SHP77 (cell line): ENCODE results near the gene AOPEP.

Source experiments
- DNase-seq, 2 experiments: peaks; one replicate each; lab custom pipeline; 2025; lab: John Stamatoyannopoulos, UW

Gene AOPEP

DNA sequence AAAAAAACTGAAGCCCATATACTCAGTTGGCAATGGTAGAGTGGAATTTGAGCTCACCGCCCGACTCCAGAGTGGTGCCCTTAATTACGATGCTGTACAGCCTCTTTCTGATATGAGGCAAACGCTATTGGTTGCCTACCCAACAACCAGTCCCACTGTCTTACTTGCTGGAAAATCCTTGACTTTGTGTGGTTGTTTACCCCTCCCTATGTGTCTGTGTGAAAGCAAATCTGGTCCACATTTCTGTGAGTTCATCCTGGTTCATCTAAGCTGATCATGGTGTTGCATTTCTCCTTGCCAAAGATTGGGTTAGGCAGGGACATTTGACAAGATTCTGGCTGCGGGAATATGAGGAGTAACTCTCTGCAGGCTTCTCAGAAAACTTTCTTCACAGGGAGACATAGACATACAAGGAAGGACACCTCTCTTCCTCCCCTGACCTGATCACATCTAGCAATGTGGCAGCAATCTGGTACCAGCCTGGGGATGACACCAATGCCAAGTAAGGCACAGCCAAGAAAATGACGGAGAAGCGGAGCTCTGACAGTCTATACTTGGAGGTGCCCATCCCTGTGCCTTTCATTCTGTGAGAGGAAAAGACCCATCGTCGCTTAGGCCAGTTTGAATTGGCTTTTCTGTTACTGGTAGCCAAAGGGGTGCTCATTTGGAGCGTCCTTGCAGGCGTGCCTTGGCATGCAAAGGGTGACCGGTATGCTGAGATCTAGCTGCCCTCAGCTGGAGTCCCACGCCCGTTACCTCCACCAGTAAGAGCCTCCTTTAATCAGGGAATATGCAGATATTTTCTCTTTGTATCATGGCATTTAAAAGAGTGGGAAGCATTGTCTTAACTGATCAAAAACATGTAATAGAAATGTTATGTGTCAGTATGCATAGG is 124.3 kb downstream of the AOPEP start:
- no peak for DNase-seq

DNA sequence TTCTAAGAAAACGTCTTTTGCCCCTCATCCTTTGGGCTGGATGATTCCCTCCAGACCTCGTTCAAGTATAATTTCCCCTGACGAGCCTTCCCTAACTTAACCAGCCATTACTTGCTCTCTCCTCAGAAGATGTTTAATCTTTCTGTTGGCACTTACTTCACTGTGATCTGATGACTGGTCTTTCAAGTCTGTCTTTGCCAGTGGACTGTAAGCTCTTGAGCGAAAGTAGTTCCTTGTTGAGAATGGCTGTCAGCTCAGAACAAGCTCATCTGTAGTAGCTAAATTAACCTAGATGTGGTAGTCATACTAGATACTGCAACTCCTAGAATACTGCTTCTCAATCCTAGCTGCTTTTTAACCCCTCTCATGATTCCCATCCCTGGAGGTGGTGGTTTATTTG is 125.0 kb downstream of the AOPEP start:
- DNase-seq = no peak

DNA sequence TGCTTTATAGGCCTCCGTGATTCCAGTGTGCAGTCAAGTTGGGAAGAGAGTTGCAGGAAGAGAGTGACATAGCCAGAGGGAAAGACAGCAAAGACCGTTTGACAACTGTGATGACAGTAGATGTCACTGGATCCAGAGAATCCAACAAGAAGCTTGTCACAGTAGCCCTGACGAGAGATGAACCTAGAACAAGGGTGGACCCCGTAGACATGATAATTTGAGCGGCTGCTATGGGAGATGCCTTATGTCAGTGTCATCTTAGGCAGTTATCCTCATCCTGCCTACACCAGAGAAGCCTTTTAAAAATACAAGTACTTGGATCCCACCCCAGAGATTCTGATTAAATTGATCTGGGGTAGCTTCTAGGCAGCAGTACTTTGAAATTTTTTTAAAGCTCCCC is 125.4 kb downstream of the AOPEP start:
- no peak for DNase-seq

GRCh38 chr9:94852373-94852772 is 125.9 kb downstream of the AOPEP start:
- DNase-seq = no peak

DNA sequence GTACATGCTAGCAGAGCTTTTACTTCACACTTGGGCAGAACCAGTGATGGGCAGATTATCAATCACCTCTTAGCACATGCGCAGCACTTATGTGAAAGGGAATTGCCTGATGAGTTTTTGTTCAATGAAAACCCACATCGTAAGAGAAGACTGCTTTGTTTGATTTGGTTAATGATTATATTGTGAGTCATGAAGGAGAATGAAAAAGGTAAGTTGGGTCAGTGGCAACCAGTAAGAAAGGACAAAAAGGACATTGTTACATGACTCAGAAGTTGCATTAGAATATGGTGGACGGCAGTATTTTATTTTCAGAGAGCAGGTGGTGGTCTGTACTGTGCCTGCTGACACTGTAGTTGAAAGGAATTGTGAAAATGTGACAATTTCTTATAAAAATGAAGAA is 127.4 kb downstream of the AOPEP start:
- no peak for DNase-seq

DNA sequence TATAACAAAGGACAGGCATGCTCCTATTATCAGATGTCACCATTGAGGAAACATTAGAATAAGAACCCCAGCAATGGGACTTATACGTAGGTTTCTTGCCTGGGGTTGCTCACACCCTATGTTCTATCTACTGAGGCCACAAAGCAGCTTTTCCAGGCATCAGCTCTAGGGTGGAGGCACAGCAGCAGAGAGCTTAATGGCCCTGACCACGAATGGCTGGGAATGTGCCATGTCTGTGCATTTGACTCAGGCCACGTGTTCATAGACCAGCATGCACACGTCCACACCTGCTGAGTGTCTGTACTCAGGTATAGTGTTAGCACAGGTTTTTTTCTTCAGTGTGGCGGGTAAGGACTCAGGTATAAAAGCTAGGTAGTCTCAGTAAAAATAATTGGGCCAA is 129.4 kb downstream of the AOPEP start:
- DNase-seq = no peak

- DNase-seq = no peak
Measured at GRCh38 chr9:94857791-94858190, 131.3 kb downstream of the AOPEP start.

DNA sequence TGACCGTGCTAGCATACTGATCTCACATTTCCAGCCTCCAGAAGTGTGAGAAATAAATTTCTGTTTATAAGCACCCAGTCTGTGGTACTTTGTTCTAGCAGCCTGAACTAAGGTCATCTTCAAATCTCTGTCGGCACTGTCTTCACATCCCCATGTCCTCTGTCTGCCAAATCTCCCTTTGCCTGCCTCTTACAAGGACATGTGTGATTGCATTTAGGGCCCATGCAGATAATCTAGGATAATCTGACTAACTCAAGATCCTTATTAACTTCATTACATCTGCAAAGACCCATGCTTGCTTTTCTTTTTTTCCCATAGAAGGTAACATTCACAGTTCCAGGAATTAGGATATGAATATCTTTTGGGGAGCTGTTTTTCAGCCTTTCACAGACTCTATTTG is 132.7 kb downstream of the AOPEP start:
- DNase-seq = no peak

DNA sequence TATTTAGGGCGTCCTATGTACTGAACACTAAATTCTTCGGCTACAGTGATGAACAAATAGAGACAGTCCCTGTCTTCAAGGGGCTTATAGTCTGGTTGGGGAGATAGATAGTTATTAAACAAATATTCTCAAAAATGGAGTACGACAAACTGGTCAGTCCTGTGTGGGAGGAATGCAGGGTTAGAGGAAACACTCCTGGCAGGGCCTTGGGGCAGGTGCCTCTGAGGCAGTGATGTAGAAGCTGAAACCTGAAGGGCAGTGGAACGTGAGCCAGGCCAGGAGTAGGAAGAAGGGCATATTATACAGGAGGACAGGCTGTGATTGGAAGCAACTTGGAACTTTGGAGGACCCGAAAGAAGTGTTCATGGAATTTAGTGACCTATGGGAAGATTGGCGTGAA is 133.4 kb downstream of the AOPEP start:
- DNase-seq = no peak

- DNase-seq = peak; percentile 80 to 90
Measured at GRCh38 chr9:94860678-94861588, 134.4 kb downstream of the AOPEP start.

- DNase-seq = peak in 1 of 2 experiments; percentile 72
Measured at GRCh38 chr9:94861589-94862272, 135.2 kb downstream of the AOPEP start.

- DNase-seq = no peak
Measured at GRCh38 chr9:94864196-94864595, 137.7 kb downstream of the AOPEP start.

DNA sequence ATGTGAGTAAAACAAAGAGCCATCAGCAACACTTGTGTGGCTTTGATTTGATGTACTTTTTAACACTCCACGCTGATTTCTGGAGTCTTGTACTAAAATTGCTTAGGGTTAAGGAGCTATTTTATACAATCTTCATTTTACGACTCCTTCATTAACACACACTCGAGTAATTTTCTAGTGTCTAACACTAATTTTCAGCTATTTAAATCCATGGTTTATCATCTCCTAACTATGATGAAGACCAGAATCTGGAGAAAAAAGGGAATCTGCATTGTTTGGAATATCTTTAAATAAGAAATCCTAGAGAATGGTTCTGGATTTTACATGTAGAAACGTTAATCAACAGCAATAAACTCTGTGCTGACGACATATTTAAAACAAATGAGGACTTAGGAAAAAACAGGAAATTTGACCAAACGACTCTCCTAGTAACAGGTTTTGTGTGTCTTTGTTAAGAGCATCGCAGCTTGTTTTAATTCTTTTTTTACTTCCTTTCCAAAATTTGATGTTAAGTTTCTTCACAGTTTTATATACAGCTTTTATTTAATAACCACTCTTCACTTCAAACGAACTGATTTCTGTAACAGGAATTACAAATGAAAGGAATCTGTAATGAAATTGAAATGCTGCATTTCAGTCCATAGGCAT is 138.5 kb downstream of the AOPEP start:
- DNase-seq = no peak

DNA sequence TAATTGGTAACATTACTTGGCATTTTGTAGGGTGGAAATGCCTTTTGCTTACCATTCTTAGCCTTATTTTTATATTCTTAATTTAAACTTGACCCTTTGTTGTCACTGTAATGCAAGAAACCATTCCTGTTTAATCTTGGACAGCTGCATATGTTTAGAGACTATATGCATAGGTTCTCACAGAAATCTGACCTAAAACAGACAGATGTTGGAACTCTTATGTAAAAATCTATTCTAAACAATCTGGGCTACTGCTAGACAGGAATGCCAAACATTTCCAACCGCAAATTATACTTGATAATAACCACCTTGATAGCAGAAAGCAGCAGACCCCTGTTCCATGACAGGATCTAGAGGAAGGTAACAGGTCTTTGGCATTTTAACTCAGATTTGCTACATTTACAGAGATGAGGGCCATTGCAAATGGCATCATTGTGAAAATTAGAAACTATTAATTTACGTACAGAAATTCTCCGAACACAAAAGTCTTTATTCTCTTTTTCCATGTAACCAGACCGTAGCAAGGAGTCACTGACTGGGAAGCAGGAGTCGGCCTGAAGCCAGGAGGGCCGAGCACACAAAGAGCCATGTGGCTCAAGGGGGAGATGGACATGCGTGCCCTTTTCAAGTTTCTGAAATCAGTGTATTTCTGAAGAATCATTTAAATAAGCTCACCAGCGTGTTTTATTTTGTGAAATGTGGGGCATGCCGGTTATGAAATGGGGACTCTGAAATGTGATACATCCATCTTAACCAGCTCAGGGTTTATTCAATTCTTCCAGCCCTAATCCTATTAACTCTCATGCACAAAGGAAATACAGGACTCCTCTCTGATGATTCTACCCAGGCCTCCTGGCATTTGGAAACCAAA is 139.3 kb downstream of the AOPEP start:
- peak; percentile 36 to 59 for DNase-seq

- no peak for DNase-seq
Measured at GRCh38 chr9:94866770-94867169, 140.3 kb downstream of the AOPEP start.

DNA sequence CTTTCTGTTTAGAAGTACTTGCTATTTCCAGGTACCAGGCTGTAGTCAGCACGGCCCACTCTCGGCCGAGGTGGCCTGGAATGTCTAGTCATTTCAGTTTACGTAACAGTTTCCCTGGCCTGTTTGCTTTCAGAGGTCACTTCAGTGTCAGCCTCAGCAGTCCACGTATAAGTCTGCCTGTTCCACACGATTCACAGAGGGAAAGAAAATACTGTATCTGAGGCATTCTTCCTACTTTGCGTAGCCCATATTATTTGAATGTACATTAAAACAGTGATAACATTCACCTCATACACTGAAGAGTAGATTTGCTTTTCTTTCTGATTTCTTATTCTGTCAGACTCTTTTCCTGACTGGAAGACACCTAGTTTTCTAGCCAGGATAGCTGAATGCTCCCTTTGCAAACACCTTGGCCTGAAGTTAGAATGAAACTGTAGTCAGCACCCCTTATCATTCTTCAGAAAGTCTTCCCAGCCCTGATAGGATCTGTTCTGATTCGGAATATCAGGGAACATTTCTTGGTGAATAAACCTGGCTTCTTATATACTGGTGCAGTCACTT is 140.9 kb downstream of the AOPEP start:
- peak; percentile 74 to 88 for DNase-seq

- no peak for DNase-seq
Measured at GRCh38 chr9:94867842-94868312, 141.4 kb downstream of the AOPEP start.

DNA sequence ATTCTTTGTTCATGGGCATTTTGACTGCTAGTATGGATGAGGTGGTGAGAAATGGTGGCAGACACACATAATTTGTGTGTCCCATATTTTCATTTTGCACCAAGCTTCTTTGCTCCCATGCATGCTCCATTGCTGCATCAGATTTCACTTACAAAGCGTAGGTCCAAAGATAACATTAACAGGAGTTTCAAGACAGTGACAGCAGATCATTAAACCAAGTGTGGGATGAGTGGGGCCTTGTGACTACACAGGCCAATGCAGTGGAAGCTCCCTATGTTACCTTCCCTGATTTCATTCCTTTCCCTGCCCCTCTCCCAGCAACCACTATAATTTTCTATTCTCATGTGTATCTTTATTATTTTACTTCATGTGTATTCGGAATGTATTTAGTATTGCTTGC is 142.0 kb downstream of the AOPEP start:
- no peak for DNase-seq

DNA sequence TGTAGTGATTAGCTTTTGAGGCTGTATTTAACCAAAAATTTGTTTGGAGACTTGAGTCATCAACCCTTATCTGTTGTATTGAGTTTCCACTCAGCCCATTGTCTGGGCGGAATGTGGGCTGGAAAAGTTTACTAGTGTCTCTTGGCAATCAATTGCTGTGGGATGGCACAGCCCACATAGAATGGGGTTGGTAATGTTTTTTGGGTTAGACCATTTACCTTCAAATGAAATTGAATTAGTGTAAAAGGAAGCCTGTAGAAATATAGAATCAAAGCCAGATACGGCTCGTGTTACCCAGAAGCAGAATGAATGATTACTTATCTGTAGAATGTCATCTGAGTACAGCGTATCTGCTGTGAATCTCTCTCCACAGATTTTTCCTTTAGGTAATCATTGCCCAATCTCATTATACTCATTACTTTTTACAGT is 142.9 kb downstream of the AOPEP start:
- no peak for DNase-seq

GRCh38 chr9:94870465-94870792 is 143.9 kb downstream of the AOPEP start:
- DNase-seq = no peak
